ENCODE measurements around the gene SLC22A23.

The SLC22A23 gene

DNA sequence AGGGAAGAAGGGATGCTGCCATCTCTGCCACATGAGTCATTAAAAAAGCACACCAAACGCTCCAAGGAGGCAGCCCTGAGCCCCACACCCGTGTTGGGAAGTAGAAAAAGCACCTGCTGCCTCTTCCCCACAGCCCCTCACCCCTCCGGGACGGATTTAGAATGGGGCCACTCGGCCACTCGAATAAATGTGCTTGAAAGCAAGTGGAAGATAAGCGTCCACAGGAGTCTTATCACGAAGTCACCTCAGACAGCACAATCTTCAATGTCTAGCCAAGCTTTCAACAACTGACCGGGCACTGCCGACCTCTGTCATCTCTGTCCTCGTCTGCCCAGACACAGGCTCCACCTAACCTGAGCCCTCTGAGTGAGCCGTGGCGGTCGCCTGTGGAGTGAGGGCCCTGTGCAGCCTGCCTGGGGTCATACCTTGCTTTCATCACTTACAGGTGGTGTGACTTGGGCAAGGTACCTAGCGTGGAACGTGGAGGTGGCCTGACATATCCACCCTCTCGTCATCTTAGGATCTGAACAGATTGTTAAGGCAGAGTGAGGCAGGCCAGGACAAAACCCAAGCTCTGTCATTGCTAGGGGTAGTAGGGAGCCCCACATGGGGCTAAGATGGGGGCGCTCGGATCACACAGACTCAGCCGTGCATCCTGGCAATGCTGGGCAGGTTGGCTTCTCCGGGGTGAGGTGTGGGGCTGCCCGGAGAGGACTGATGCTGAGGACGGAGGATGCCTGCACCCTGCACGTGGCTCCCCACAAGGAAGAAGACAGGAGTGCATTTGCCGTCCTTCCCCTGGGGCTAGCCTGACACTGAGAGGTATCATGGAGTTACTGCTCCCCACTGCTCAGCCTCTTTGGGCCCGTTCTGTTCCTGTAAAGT, 163.3 kb downstream of the SLC22A23 start:
- DNase-seq = no peak

DNA sequence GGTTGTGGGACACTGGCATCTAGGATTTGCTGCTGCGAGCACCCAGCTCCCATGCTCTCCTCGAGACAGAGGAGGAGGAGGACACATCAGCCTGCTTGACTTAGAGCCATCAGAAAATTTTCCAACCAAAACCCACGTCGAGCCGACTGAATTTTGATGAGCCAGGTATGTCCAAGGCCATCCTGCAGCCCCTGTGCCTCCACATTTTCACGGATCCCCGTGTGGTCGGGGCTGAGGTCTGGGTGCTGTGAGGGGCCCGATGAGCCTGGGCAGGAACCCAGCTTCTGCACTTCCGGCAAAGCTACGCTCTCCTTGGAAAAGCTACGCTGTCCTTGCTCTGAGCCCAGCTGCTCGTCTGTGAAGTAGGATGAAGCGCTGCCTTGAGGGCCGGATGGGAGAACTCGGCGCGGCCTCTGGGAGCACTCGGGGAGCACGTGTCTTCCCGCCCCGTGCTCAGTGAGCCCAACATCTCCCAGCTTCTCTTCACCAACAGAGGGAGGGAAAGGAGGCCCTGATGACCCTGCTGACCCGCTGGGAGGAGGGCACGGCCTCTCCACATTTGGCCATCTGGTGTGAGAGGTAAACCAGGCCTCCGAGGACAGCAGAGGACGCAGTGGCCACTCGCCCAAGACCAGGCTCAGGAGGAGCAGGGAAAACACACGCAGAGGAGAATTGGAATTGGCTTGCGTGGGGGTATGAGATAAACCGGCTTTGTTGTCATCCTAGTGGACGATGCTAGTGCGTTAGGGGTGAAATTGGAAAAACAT, 164.2 kb downstream of the SLC22A23 start:
- DNase-seq = no peak

DNA sequence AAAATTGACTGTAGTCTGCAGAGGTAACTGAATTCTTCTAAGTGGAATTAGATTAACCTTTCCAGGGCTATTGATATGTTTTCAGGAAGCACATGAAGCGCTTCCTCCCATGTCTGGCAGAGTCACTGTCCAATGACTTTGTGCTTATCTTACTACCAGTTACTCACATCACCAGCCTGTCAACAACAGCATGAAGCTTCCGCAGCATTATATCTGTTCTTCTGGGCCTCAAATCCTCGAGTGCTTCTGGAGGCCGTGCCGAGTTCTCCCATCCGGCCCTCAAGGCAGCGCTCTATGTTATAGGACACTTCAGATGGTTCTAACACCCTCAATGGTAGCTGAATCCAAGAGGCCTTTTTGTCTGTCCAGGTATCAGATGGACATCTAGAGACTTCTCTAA, 164.9 kb downstream of the SLC22A23 start:
- DNase-seq = no peak

DNA sequence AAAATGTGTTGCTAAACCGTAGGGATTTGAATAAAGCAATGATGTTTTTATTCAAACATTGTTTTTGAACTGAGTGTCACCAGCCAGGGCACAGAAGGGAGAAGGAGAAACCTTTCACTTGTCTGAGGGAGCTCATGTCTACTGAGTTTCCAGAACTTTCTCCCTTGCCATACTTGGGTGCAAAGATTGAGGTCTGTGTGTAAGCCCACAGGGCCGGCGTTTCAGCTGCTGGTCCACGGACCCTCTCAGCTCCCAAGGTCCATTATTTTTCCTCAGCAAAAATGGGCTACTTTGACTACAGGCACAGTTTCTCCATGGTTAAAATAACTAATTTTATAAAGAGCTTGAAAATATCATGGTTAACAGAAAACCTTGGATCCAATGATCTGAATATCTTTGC, 165.5 kb downstream of the SLC22A23 start:
- DNase-seq = no peak

GRCh38 chr6:3290931-3291211, 166.0 kb downstream of the SLC22A23 start:
- DNase-seq = no peak

- DNase-seq = no peak
Measured at GRCh38 chr6:3290149-3290930, 166.5 kb downstream of the SLC22A23 start.

- DNase-seq = no peak
Measured at GRCh38 chr6:3289664-3290055, 167.2 kb downstream of the SLC22A23 start.

- no peak for DNase-seq
Measured at GRCh38 chr6:3288711-3289663, 167.9 kb downstream of the SLC22A23 start.

DNA sequence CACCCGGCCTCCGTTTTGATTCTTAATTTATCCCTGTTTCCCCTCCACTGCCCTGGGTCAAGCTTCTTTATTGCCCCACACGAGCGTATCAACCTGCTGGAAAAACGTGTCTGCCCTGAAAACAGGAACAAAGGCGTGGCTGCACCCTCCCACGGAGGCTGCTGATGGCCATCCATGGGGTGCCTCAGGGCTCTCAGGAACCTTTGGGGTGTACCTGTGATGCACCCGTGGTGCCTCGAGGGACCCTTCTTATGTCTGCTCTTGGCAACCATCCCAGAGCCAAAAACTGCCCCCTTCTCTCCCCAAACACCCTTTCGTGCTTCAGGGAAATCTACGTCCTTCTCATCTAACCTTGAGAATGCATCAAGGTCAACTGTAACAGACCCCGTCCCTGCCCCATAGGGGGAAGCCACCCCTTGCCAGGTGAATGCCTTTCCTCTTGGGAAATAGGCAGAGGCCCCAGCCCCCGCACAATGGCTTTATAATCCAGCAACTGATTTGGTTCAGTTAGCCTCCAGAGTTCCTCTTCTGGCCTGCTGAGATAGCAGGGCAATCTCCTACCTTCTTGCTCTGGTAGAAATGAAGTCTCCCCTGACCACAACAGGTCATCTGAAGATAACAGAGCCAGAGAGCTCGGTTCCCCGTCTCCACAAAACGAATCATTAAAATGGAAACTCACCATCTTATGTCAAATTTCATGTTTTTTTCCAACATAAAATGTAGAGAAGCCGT, 168.7 kb downstream of the SLC22A23 start:
- no peak for DNase-seq

DNA sequence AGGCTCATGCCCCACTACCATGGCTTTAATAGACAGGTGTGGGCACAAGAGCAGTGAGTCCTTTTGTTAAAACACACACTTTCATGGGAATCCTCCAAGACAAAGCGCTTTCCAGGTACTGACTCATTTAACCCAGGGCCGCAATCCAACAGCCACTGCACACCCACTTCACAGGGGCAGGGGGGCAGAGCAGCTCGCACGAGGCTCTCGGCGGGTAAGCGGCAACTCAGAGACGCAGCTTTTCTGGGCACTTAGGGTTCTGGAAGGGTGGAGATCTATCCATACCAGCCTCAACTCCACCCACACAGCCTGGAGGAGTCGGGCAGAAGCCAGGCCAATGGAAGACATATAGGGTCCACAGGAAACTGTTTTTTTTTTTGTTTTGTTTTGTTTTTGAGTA, 169.5 kb downstream of the SLC22A23 start:
- no peak for DNase-seq

DNA sequence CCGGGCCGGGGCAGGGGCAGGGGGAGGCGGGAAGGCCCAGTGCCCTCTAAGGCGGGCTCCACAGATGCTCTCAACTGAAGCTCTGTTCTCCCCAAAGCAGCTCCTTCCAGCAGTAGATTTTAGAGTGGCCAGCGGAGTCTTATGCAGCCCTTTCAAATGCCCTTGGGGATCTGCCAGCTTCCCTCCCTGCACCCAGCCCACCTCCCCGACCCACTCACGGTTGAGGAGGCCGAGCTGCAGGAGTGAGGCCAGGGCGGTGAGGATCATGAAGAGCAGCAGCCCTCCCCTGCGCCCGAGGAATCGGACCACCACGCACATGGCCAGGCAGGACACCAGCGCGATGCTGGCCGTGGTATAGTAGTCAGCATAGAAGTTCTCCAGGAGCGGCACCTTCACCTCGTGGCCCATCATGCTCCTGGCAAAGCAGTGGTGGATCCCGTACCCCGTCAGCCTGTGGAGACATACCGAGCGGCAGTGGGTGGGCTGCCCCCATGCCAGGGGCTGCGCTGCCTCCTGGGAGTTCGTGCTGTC, 170.1 kb downstream of the SLC22A23 start:
- DNase-seq = no peak

- no peak for DNase-seq
Measured at GRCh38 chr6:3285732-3286131, 171.1 kb downstream of the SLC22A23 start.

- no peak for DNase-seq
Measured at GRCh38 chr6:3285049-3285639, 171.7 kb downstream of the SLC22A23 start.

DNA sequence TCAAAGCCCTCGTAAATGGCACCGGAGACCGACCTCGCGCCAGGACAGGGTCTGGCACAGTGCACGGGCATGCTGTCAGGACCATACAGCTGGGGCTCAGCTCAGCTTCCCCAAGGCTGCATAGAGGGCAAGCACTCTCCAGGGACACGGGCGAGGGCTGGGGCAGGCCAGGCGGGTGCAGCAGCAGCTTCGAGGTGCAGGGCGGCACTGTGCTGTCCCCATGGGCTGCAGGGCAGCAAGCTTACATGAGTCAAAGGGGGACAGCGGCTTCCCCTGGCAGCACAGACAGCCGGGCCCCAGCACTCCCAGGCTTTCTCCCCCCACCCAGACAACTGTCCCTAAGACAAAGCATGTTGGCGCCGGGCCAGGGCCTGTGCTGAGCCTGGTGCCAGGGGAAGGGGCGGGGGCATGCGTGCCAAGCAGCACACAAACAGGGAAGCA, 172.4 kb downstream of the SLC22A23 start:
- peak; percentile 39 for DNase-seq

- no peak for DNase-seq
Measured at GRCh38 chr6:3283641-3284435, 173.0 kb downstream of the SLC22A23 start.

DNA sequence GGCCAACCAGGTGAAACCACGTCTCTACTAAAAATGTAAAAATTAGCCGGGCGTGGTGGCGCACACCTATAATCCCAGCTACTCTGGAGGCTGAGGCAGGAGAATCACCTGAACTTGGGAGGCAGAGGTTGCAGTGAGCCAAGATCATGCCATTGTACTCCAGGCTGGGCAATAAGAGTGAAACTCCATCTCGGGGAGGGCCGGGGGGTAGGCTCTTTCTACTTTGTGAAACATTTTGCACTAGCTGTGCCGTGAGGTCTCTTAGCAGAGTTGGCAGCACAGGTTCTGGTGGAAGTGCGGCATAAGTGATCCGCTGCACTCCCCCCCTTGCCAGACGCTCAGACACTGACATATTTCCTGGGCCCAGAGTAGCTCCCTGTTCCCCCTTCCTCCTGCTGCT, 173.6 kb downstream of the SLC22A23 start:
- DNase-seq = no peak

DNA sequence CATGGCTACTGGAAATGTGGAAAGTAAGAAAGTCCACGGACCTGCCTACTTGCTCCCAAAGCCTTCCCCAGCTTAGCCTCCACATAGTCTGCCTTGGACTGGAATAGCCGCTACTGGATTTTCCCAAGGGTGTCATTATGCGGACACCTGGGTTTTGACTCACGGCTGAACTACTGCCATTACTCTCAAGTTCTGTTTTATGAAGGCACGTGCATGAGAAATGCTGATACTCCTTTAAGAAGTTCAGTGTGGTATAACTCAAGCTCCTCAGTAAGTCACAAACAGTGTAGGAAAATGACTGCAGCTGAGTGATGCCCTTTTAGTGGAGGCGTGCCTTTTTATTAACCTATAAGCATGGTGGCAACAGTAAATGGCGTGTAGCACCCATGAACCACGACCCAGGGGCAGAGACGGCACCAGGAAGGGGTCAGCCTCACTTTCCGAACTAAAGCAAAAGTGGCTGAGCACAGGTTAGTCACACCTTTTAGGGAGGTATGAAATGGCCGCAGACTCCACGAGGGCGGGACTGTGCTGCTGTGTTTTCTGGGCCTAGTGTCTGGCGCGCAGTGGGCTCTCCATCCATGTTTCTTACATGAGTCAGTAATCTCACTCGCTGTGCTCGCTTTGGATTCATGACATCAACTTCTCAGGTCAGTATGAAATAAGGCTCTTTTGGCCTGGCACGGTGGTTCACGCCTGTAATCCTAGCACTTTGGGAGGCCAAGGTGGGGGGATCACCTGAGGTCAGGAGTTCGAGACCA, 174.2 kb downstream of the SLC22A23 start:
- DNase-seq = no peak

DNA sequence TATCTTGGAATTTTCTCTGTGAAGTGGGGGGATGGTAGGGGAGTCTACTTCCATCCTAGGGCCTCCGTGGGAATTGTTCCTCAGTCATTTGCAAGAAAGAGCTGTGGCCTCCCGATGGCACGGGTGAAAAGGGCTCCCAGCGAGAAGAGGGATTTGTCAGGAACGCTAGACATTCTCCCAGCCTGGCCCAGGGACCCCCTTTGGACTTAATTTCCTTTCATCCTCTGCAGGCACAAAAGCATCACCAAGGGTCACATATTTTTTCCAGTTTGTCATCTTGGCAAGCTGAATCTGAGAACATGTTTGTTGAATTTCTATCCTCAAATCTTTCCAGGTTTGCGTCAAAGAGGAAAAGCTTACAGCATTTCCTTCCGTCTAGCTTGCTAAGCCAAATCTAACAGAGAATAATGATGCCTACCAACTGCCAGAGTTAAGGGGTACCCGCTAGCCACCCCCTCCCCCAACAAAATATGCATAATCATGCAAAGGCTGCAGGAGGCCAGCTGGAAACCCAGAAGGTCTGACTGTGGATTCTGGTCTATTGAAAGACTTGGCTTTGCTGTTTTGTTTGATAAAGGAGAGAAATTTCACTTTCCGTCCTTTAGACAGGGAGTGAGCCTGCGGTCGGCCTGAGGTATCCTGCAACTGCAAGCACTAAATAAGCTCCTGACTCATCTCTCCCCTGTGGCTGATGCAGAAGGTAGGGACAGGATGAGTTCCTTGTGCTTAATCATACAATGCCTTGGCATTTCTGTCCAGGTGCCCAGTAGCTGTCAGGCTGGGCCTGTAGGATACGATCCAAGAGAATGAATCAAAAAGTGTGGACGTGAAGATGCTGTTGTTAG, 175.0 kb downstream of the SLC22A23 start:
- no peak for DNase-seq

All from NCI-H2171 treated with DMSO at 0.1 percent for 48 hours (cell line).